ENCODE data around the gene KCNQ2. TPM values are rescaled to one million over a fixed set of nuclear protein-coding genes. Genes with fewer than 3 reads are reported as not detected.
"Not testable (repeated sequence)": the region's sequence is repeated elsewhere in the genome, so short reads cannot be mapped to it uniquely, and the experiment has no call there.

Gene KCNQ2
- total and polyA plus RNA-seq, 8 donors, result 0.03 to 2.2 (median 0.25) TPM; not detected in 5

DNA sequence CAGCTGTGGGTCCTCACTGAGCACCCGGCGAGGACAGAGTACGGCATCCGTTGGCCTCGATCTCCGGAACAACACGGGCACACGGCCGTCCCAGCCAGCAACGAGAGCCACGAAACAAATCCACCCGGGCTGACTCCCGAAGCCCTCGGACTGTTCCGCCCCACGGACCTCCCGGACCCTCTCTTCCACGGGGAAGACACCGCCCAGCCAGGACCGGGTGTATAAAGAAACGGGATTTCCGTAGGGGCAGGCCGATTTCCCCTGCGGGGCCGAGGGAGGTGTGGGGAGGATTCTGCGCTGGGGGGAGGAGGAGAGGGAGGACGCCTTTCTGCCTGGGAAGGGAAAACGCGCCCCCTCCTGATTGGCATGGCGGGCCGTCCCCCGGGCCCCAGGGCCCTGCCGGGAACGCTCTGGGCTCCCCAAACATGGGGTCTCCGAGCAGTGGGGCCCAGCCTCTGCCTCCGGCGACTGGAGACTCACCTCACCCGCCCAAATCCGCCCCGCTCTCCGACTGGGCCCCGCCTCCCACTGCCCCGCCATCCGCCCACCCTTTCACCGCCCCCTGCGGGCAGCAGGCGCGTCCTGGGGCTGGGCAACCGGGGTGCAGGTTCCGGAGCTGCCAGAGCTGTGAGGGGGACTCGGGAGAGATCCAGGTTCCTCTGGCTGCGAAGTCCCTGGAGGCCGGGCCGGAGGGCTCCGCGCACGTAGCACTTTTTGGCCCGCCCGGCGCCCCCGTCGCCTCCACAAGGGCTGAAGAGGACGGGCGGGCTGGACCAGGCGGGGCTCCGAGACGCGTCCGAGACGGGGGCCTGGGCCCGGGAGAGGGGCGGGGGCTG, 47.4 kb upstream of the KCNQ2 start:
- H3K4me3 ChIP-seq, result peak overlapping the region; percentile 77 to 98 (median 91)
- 0 to 3% (median 1%) methylated on average over 44 to 72 of the region's 72 CpGs for WGBS, 5 donors
- H3K9me3 ChIP-seq, result peaks cover 0 to 8% (median 0%) of the 10 kb centered on the region in 4 donors
- peak in 1 of 2 donors; percentile 90 for DNase-seq
- H3K36me3 ChIP-seq, result peaks cover 0 to 21% (median 13%) of the 10 kb centered on the region in 4 donors
- intact Hi-C loops (cut with DNase I; ENCODE audit: low total_unique reads), result no loop called here
- peak overlapping the region; percentile 92 to 99 (median 98) for H3K27ac ChIP-seq
- H3K27me3 ChIP-seq, result no peaks in the 10 kb centered on the region
- TF ChIP-seq EP300 (IDR thresholded peaks at IDR 0.05), result no peak
- TF ChIP-seq, protein P1, sequence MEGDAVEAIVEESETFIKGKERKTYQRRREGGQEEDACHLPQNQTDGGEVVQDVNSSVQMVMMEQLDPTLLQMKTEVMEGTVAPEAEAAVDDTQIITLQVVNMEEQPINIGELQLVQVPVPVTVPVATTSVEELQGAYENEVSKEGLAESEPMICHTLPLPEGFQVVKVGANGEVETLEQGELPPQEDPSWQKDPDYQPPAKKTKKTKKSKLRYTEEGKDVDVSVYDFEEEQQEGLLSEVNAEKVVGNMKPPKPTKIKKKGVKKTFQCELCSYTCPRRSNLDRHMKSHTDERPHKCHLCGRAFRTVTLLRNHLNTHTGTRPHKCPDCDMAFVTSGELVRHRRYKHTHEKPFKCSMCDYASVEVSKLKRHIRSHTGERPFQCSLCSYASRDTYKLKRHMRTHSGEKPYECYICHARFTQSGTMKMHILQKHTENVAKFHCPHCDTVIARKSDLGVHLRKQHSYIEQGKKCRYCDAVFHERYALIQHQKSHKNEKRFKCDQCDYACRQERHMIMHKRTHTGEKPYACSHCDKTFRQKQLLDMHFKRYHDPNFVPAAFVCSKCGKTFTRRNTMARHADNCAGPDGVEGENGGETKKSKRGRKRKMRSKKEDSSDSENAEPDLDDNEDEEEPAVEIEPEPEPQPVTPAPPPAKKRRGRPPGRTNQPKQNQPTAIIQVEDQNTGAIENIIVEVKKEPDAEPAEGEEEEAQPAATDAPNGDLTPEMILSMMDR (IDR thresholded peaks at IDR 0.05), result peak in 3 of 7 experiments; percentile 15 to 42 (median 18)
- H3K4me1 ChIP-seq, result peaks cover 20 to 47% (median 42%) of the 10 kb centered on the region in 4 donors

DNA sequence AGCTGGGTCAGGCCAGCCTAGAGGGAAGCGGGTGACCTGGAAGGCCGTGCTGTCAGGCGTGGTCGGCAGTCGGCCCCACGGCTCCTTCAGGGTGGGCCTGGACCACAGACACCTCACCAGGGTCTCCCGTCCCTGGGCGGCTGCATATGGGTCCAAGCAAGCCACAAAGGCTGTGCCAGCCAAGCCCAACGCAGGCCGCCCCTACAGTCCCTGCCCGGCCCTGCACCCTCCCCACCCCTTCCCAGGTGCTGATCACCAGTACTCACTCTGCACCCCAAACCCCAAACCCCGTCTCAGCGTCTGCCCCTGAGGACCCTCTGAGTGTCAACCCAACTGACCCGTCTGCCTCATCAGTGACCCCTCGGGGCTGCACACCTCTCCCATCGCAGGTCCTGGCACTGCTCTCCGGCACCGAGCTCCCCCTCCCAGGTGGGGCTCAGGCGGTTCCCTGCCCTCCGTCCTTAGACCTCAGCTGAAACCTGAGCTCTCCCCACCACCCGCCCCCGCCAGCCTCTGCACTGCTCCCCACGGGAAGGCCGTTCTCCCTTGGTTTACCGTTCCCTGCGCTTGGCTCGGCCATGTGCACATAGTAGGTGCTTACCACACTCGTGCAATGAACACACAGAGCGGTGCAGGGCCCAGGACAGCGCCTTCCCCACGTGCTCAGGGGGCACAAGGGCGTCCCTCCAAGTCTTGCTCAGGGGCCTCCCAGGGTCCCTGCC, 46.7 kb upstream of the KCNQ2 start:
- TF ChIP-seq EP300 (IDR thresholded peaks at IDR 0.05), result no peak
- no peak for TF ChIP-seq POLR2A (IDR thresholded peaks at IDR 0.05)
- 58 to 71% (median 66%) methylated on average over 27 to 32 of the region's 32 CpGs for WGBS, 5 donors
- intact Hi-C loops (cut with DNase I; ENCODE audit: low total_unique reads), result no loop called here
- peaks cover 0 to 8% (median 0%) of the 10 kb centered on the region in 4 donors for H3K9me3 ChIP-seq
- no peaks in the 10 kb centered on the region for H3K27me3 ChIP-seq
- peak overlapping the region; percentile 77 to 98 (median 91) for H3K4me3 ChIP-seq
- H3K36me3 ChIP-seq, result peaks cover 0 to 21% (median 13%) of the 10 kb centered on the region in 4 donors
- H3K4me1 ChIP-seq, result peaks cover 20 to 47% (median 42%) of the 10 kb centered on the region in 4 donors
- H3K27ac ChIP-seq, result peak overlapping the region in 3 of 5 donors; percentile 96 to 99 (median 98)
- peak in 1 of 2 donors; percentile 25 for DNase-seq

DNA sequence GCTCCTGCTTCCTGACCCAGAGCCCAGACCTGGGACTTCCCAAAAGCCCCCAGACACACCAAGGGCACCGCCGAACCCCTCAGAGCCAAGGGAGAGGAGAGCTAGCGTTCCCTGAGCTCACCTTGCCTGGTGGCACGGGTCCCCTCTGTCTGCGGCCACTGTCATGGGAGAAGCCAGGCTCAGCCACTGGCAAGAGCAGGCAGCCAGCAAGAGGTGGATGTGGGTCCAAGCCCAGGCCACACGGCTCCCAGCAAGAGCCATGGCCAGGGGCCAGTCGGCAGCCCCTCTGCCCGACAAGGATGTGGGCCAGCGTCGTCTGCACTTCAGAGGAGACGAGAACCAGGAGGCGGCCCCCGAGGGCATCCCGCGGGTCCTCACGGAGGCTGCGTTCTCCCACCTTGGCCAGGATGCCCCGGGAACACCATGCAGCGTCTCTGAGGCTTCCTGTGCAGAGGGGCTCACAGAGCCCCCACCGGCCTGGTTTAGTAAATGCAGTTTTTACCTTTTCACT, 46.0 kb upstream of the KCNQ2 start:
- DNase-seq, result peak in 1 of 2 donors; percentile 25
- Histone ChIP-seq H3K27me3 (peaks cover 0 to 2% (median 0%) of the 10 kb centered on the region in 3 donors), H3K9me3 (peaks cover 0 to 4% (median 0%) of the 10 kb centered on the region in 4 donors), H3K4me3 (no peak overlapping the region), H3K36me3 (peaks cover 0 to 16% (median 10%) of the 10 kb centered on the region in 4 donors), H3K4me1 (peaks cover 20 to 42% (median 40%) of the 10 kb centered on the region in 4 donors), H3K27ac (no peak overlapping the region)
- intact Hi-C loops (cut with DNase I; ENCODE audit: low total_unique reads), result no loop called here
- TF ChIP-seq EP300 (IDR thresholded peaks at IDR 0.05) (no peak), POLR2AphosphoS5 (IDR thresholded peaks at IDR 0.05) (no peak), POLR2A (IDR thresholded peaks at IDR 0.05) (no peak)
- TF ChIP-seq, protein P1 (IDR thresholded peaks at IDR 0.05), result no peak
- 81 to 92% (median 88%) methylated on average over 14 to 20 of the region's 20 CpGs for WGBS, 5 donors

DNA sequence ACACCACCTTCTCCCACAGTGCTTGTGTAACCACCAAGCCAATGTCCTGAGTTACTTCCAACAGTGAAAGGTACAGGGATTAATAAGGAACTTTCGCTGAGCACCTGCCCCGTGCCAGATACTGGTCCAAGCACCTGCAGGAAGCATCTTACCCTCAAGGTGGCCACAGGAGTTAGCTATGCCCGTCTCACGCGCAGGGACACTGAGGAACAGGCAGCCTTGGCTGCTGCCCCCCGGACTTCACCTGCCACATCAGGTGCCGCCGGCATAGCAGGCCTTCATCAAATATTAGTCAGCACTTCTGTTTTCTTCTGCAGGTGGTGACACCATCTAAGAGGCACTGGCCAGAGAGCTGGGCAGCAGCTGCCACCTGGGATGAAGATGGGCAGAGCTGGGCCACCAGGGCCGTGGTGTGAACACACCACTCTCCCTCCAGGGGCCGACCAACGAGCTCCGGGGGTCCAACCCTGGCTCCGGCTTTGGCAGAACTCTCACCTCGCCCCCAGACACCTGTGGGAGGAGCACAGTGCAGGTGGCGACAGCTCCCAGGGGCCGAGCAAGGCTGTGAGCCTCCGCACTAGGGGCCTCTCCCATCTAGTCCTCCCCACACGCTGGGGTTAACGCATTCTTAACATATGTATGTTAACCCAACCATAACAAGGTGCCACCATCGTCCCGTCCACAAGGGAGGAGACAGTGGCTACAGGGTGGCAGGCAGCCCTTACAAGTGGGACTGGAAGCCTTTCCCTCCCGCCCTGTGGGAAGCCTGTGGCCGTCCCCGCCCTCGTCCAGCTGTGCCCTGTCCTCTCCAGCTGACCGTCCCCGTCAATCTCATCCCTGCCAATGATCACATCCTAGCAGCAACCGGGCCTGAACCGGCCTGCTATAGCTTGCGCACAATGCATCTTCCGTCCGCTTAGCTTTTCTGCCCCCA, 45.2 kb upstream of the KCNQ2 start:
- DNase-seq, result peak in 1 of 2 donors; percentile 7
- Histone ChIP-seq H3K4me1 (peaks cover 18 to 34% (median 32%) of the 10 kb centered on the region in 4 donors), H3K9me3 (no peaks in the 10 kb centered on the region), H3K27me3 (peaks cover 0 to 10% (median 0%) of the 10 kb centered on the region in 3 donors), H3K4me3 (no peak overlapping the region), H3K27ac (no peak overlapping the region), H3K36me3 (peaks cover 0 to 8% (median 3%) of the 10 kb centered on the region in 4 donors)
- intact Hi-C loops (cut with DNase I; ENCODE audit: low total_unique reads), result no loop called here
- 89 to 95% (median 91%) methylated on average over 26 to 32 of the region's 32 CpGs for WGBS, 5 donors
- no peak for TF ChIP-seq EP300 (IDR thresholded peaks at IDR 0.05)
- TF ChIP-seq, protein P1 (IDR thresholded peaks at IDR 0.05), result no peak
- TF ChIP-seq POLR2A (IDR thresholded peaks at IDR 0.05), result no peak
- no peak for TF ChIP-seq POLR2AphosphoS5 (IDR thresholded peaks at IDR 0.05)

DNA sequence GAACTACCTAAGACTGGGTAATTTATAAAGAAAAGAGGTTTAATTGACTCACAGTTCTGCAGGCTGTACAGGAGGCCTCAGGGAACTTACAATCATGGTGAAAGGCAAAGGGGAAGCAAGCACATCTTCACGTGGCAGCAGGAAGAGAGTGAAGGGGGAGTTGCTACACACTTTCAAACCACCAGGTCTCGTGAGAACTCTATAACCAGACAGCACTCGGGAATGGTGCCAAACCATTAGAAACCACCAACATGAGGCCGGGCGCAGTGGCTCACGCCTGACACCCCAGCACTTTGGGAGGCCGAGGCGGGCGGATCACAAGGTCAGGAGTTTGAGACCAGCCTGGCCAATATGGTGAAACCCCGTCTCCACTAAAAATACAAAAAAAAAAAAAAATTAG, 42.1 kb upstream of the KCNQ2 start:
- peaks cover 0 to 38% (median 2%) of the 10 kb centered on the region in 3 donors for H3K27me3 ChIP-seq
- DNase-seq; H3K27ac ChIP-seq; intact Hi-C loops (cut with DNase I; ENCODE audit: low total_unique reads); H3K4me3 ChIP-seq; H3K9me3 ChIP-seq; H3K36me3 ChIP-seq: not testable (repeated sequence)
- 67 to 76% (median 73%) methylated on average over 9 to 10 of the region's 10 CpGs for WGBS, 5 donors
- H3K4me1 ChIP-seq, result peaks cover 3 to 14% (median 8%) of the 10 kb centered on the region in 4 donors

Measured in stomach (tissue), 9 donors.